ENCODE results near the gene ARAP2.

ARAP2 gene

DNA sequence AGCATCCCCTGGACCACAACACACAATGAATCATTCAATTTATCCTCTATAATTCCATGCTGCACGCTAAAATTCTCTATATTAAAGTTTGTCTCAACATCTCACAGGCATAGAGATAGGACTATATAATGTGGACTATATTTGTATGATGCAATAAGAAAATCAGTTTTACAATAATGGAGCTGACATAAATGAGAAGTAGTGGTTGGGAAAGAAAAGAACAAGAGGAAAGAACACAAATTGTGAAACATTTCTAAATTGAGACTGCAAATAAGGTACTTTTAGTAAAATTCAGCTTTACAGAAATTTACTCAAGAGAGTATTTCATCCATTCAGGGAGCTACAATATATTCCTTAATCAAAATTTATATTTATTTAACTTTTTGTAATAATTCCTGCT is 120.4 kb downstream of the ARAP2 start:
- DNase-seq (ENCODE audit: low read depth in 2 of 2), result no peak

DNA sequence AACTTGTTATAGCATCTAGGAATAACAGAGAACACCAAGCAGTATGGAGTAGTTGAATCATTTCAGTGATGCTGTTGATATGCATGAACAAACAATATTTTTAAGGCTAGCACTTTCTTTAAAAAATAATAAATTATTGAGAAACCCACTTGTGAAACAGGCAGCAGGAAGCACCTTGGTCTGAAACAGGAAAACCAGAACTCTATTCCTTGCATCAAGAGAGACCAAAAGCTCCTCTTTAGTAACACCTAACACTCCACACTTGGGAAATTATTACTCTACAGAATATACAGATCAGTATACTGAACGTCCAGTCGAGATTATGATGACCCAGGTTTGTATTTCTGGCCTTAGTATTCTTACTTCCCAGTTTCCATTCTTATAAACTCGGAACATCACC is 129.0 kb downstream of the ARAP2 start:
- no peak for DNase-seq (ENCODE audit: low read depth in 2 of 2)

- no peak for DNase-seq (ENCODE audit: low read depth in 2 of 2)
Measured at GRCh38 chr4:36111172-36111571, 133.1 kb downstream of the ARAP2 start.

- no peak for DNase-seq (ENCODE audit: low read depth in 2 of 2)
Measured at GRCh38 chr4:36099509-36099908, 144.8 kb downstream of the ARAP2 start.

- DNase-seq (ENCODE audit: low read depth in 2 of 2), result no peak
Measured at GRCh38 chr4:36094995-36095394, 149.3 kb downstream of the ARAP2 start.

DNA sequence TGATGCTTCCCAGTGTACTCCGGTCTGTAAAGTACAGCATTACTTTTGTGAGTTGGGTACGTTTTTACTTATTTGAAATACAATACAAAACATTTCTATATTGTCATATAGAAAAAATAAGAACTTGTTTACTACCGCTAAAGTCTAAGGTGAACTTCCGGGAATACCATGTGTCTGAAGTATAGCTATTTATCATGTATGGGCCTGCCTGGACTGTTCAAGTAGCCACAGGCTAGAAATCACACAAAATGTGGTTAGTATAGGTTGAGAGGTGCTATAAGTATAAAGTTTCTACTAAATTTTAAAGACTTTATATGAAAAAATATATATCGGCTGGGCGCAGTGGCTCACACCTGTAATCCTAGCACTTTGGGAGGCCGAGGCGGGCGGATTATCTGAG is 152.3 kb downstream of the ARAP2 start:
- DNase-seq (ENCODE audit: low read depth in 2 of 2), result no peak

DNA sequence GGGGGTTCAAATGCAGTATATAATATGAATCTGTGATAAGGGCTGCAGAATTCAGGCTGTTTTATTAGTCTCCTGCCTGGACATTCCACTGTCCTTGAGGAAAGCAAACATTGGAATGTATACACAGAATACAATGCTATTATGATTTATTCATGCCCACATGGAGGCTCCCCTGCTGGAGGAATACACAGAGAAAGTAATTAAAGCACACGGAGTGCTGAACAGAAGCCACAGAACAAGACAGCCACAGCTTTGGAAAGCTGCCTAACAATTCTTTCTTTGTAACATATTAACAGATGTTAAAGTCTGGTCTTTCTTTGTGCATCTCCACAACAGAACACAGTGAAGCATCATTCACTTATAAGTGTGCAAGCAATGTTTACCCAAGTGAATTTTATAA is 155.8 kb downstream of the ARAP2 start:
- DNase-seq (ENCODE audit: low read depth in 2 of 2), result no peak

GRCh38 chr4:36086261-36086786 is 158.0 kb downstream of the ARAP2 start:
- no peak for DNase-seq (ENCODE audit: low read depth in 2 of 2)

DNA sequence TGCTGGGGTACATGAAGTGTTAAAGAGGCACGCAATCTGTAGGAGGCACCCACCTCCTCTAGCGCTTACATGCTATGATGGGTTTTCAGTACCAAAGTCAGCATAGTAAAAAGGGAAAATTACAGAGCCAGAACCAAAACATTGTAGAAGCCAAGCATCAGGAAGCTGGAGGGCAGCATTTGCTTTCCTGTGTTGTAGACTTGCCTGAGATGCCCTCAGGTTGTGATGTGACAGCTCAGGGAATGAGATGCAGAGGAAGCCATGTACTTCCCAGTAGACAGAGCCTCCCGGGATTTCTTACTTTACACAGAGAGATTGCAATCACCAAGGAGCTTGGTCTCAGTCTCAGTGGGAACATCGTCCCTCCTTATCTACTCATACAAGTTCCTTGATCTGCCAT is 161.5 kb downstream of the ARAP2 start:
- DNase-seq (ENCODE audit: low read depth in 2 of 2), result no peak

- no peak for DNase-seq (ENCODE audit: low read depth in 2 of 2)
Measured at GRCh38 chr4:36081185-36081584, 163.1 kb downstream of the ARAP2 start.

- no peak for DNase-seq (ENCODE audit: low read depth in 2 of 2)
Measured at GRCh38 chr4:36079666-36080065, 164.6 kb downstream of the ARAP2 start.

DNA sequence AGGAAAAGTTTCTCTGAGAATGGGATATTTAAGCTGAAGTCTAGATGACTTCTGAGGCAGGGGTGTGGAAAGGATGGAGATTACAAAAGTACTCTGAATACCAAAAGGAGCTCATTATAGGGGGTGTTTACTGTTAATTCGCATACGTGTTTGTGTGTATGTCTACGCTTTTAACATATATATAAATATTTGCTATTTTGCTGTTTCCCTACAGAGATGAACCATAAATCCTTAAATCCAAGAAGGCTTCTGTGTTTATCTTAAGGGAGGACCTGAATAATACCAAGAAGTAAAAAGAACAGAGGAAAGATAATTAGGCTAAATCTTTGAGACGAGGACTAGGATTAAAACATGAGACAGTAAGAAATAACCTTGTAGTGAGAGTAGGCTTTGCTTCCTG is 166.0 kb downstream of the ARAP2 start:
- no peak for DNase-seq (ENCODE audit: low read depth in 2 of 2)

GRCh38 chr4:36072529-36072928 is 171.8 kb downstream of the ARAP2 start:
- no peak for DNase-seq (ENCODE audit: low read depth in 2 of 2)

GRCh38 chr4:36067116-36067515 is 177.2 kb downstream of the ARAP2 start:
- no peak for DNase-seq (ENCODE audit: low read depth in 2 of 2)

DNA sequence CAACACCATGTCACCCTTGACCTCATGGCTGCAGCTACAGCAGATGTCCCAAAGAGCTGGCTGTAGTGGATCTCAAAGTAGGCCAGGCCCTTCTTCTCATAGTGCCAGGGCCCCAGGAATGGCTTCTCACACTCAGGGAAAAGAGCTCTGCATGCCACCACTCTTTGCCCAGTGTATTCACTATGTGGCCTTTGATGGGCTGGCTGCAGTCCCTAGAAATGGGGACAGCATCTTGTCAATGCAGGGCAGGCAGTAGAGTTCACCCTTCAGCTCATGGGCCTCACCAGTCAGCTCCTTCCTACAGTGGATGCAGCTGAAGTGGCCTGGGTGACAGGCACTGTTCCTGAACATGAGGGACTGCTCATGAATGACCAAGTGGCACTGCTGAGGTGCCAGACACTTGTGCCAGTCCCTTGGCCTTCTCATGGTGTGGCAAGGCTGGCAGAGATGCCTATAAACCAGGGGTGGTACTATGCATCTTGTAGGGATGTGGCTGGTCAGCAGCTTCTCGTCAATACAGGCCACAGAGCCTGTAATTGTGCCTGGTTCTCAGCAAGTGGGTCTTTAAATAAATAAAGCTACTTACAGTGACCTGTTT is 178.9 kb downstream of the ARAP2 start:
- no peak for DNase-seq (ENCODE audit: low read depth in 2 of 2)

DNA sequence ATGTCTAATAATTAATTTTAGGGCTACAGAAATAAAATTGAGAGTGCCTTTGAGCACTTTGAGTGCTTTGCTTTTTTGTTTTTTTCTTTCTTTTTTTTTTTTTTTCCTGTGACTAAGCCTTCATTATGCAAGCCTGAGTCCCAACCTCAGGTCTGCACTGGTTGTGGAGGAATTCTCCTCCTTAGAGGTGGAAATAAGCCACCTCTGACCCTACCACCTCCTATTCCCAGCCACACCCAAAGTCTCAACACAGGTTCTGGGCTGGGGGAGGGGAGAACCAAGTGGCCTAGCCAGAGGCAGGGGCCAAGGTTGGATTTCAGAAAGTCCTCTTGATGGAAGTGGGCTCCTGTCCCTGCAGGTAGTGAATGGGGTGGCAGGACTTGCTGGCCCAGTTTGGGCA is 180.2 kb downstream of the ARAP2 start:
- no peak for DNase-seq (ENCODE audit: low read depth in 2 of 2)

GRCh38 chr4:36056136-36056535 is 188.2 kb downstream of the ARAP2 start:
- no peak for DNase-seq (ENCODE audit: low read depth in 2 of 2)

DNA sequence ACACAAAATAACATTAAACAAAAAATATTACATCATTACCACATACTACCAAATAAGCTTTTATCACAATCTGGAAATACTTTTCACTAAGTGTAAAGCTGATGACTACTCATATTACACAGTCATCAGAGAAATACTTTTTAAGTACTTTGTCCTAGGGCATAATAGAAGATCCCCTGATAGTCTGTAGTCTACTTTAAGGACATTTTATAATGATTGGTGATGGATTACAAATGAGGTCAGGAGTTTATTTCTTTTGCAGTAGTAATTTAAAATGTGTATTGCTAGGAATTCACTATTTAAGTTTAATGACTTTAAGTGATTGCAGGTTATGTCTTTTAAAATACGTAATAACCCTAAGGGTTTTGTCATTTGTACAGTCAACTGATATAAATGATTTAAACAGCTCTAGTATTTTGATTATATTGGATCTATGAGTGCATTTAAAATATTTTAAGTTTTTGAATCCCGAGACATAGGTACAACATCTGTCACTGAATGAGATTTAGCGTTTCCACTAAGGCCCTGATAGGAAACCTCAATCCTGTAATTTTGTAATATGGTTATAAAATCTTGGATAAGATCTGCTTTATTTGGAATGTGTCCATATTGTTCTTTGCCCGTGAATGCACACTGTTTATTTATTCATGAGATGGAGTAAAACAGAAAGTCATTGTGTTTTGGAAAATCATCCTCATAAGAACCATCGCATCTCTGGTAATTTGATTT is 189.5 kb downstream of the ARAP2 start:
- DNase-seq (ENCODE audit: low read depth in 2 of 2), result no peak

DNA sequence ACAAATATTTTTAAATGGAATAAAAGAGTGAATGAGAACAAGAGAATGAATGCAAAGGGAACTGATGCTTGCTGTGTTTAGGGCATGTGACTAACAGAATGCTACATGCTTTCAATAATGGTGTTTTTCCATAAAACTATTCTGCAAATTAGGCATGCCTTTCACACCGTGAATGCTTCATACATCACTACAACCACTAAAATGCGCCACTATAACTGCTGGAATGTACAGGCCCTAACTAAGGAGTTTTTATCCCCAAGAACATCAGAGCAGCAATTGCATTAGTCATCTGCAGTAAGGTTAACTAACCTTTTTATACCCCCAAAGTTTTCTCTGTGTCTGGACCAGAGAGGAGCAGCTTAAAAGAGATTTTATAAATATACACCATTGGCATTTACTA is 190.4 kb downstream of the ARAP2 start:
- DNase-seq (ENCODE audit: low read depth in 2 of 2), result no peak

DNA sequence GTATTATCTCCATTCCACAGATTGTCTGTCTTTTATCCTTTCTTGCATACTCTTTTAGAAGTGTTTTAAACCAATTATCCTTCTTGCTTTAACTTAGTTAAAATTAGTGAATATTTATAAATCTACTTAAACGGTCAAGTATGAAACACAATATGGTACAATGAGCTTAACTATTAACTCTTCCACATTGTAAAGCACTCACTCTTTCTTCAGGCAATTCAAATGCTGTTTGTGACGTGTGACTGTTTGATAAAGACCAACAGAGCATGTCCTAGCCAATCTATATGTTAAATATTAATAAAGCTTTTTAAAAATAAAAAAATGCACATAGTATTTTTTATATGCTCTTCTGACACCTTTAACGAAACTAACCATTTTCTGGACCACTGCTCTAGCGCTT is 192.7 kb downstream of the ARAP2 start:
- DNase-seq (ENCODE audit: low read depth in 2 of 2), result no peak

DNA sequence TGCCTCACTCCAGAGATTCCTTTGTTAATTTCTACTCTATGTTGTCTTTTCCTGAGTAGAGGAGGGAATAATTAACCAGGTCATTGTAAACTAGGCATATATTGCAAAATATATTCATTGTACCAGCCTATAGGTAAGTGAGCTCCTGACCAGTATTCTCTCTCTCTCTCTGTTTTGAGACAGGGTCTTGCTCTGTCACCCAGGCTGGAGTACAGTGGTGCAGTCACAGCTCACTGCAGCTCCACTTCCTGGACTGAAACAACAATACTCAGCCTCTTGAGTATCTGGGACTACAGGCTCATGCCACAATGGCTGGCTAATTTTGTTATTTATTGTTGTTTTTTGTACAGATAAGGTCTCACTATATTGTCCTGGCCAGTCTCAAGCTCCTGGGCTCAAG is 198.3 kb downstream of the ARAP2 start:
- no peak for DNase-seq (ENCODE audit: low read depth in 2 of 2)

DNA sequence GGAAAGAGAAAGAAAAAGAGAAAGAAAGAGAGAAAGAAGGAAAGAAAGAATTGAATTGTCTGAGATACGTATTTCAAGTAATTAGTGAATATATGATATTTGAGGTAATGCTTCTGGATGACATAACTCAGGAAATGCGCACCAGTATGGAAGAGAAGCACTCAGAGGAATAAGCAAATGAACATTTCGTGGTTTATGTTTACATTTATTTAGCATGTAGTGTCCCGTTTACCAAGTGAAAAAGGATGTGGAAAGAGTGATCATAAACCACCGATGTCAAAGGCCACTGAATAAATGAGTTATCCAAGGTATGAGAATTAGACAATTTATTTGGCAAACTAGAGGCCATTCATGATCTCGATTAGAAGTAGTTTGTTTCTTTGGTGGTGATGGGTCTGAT is 200.4 kb downstream of the ARAP2 start:
- no peak for DNase-seq (ENCODE audit: low read depth in 2 of 2)

DNA sequence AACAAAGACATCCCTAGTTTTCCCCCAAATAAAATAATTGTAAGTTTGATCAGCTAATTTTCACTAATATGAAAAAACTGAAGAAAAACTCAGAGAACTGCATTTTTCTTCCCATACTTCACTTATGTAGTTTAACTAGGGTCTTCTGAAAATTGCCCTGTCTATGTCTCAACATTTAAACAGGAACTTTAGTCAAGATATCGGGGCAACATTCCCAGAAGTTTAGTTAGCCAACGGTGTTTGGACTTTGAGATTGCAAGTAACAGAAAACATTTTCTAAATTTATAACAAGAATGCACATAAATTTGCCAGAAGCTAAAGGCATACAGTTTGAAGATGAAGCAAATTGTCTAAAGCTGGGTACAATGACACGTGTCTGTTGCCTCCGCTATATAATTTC is 201.1 kb downstream of the ARAP2 start:
- no peak for DNase-seq (ENCODE audit: low read depth in 2 of 2)

Data from stimulated activated CD8-positive, alpha-beta memory T cell treated with anti-CD3 and anti-CD28 coated beads, Interleukin-7, amount 100 ng/mL, for 1 hour (primary cell).